Progenitor cell of endocrine pancreas (in vitro differentiated cells): Measurements from ENCODE around the gene REX1BD. TPM values are rescaled to one million over a fixed set of nuclear protein-coding genes. Genes with fewer than 3 reads are reported as not detected.

Experiments
- DNase-seq: peaks from one replicate; pipeline ENCODE4 v3.0.0; 2021; ENCODE audit warnings: low spot score; ENCODE audit not compliant: unreplicated experiment
- H3K27ac Mint-ChIP-seq: 2 replicates; pipeline ENCODE4 v1.8.0; 2021; ENCODE audit warnings: mild to moderate bottlenecking, moderate library complexity, mixed read lengths
- H3K27me3 Mint-ChIP-seq: 2 replicates; pipeline ENCODE4 v1.8.0; 2021; ENCODE audit warnings: mixed read lengths
- H3K36me3 Mint-ChIP-seq: 2 replicates; pipeline ENCODE4 v1.8.0; 2022; ENCODE audit warnings: mixed read lengths; ENCODE audit not compliant: insufficient read depth
- H3K4me1 Mint-ChIP-seq: 2 replicates; pipeline ENCODE4 v1.8.0; 2021; ENCODE audit warnings: low read depth, mixed read lengths
- H3K4me3 Mint-ChIP-seq: 2 replicates; pipeline ENCODE4 v1.8.0; 2021; ENCODE audit warnings: low read depth, mild to moderate bottlenecking, moderate library complexity, mixed read lengths
- H3K9me3 Mint-ChIP-seq: 2 replicates; pipeline ENCODE4 v1.8.0; 2021; ENCODE audit warnings: low read depth, mixed read lengths
- CTCF ChIP-seq: fragments of 200-600 bp; sonication (generic); IDR thresholded peaks from one replicate; pipeline ENCODE4 v1.5.0; 2021; ENCODE audit warnings: antibody characterized with exemption, mild to moderate bottlenecking; ENCODE audit not compliant: unreplicated experiment
- total RNA-seq: library from RNA; stranded (reverse); gene quantifications from 2 replicates; pipeline ENCODE4 v1.2.1, GENCODE V29; 2021

REX1BD gene
- total RNA-seq, 1 donor from 2014 or later: 66.5 TPM

DNA sequence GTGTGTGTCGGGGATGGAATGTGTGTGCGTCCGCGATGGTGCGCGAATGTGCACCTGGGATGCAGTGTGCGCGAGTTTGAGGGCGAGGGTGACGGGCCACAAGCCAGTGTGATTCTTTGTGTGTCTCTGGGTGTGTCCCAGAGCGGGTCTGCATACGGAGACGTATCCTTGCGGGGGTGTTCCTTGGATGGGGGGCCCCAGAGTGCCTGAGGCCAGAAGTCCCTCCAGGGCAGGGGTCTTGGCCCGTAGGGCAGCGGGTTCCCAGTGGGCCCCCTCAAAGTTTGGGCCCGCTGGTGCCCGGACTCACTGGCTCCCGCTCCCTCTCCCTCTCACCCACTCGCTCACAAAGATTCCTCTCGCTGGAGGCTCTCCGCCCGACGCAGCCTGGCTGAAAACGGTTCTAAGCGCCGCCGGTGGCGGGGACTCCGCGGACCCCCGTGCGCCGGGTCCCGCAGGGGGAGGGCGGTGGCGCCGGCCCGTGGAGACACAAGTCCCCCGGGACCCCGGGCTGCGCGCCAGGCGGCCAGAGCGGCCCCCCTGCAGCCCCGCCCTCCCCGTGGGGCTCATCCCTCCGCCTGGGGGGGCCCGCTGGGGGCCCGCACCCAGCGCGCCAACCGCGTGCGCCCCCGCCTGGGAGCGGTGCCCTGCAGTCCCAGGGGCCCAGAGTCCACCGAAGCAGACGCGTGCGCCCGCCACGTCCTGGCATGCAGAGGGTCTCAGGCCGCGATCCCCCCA lies 17.1 kb downstream of the REX1BD start:
- H3K27ac Mint-ChIP-seq: no peak overlapping the region
- no peaks in the 10 kb centered on the region for H3K9me3 Mint-ChIP-seq
- H3K4me1 Mint-ChIP-seq: peaks cover 18% of the 10 kb centered on the region
- H3K27me3 Mint-ChIP-seq: peaks cover 64% of the 10 kb centered on the region
- H3K4me3 Mint-ChIP-seq: no peak overlapping the region
- TF ChIP-seq CTCF: no peak
- no peak for DNase-seq
- H3K36me3 Mint-ChIP-seq: no peaks in the 10 kb centered on the region

GRCh38 chr19:18606281-18607225 lies 18.0 kb downstream of the REX1BD start, which contains the start of gene CRLF1:
CRLF1 (minus strand) TSS chr19:18606799; CDS start chr19:18606656, 143 bp downstream.
- DNase-seq: no peak
- H3K27ac Mint-ChIP-seq: no peak within 1 kb of the TSS

GRCh38 chr19:18607226-18608101 lies 18.9 kb downstream of the REX1BD start:
- Mint-ChIP-seq H3K9me3 (no peaks in the 10 kb centered on the region), H3K4me1 (peaks cover 25% of the 10 kb centered on the region), H3K4me3 (no peak overlapping the region), H3K27me3 (peaks cover 64% of the 10 kb centered on the region), H3K27ac (no peak overlapping the region), H3K36me3 (no peaks in the 10 kb centered on the region)
- no peak for DNase-seq
- TF ChIP-seq CTCF: no peak

More at GRCh38 chr19:18606281-18607225, 18.0 kb downstream of the REX1BD start, which contains the start of gene CRLF1:
- TF ChIP-seq CTCF: no peak
- H3K9me3 Mint-ChIP-seq: no peaks in the 10 kb centered on the region
- H3K27me3 Mint-ChIP-seq: peaks cover 65% of the 10 kb centered on the region
- H3K4me3 Mint-ChIP-seq: no peak within 1 kb of the TSS
- peaks cover 22% of the 10 kb centered on the region for H3K4me1 Mint-ChIP-seq
- no peaks in the 10 kb centered on the region for H3K36me3 Mint-ChIP-seq

DNA sequence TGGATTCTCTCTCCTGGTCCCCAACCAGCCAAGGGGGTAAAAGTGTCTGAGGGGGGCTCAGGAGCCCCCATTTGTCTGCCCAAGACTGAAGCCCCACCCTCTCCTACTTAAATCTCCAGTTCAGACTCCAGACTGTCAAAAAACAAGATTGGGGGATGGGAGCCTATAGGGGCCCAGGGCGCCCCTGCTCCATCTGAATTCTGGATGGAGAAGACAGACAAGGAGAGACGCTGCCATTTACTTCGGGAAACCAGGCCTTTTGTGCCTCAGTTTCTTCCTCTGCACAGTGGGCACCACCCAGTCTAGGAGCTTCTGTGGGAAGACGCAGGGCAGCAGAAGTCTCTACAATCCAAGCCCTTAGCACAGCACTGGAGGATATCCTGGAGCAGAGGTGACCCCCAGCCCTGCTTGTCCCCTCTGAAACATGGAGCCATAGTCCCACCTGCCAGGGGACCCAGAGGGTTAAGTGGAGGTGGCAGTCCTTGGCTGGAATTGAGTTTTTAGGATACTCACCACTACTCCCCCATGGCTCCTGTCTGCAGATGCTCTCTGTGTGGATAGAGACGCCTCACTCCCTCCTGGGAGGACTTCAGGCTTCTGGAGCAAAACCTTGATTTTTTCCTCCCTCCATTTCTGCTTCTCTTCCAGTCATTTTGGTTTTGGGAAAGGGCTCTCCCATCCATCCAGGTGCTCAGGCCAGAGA lies 19.7 kb downstream of the REX1BD start:
- H3K36me3 Mint-ChIP-seq: no peaks in the 10 kb centered on the region
- peaks cover 26% of the 10 kb centered on the region for H3K4me1 Mint-ChIP-seq
- H3K9me3 Mint-ChIP-seq: no peaks in the 10 kb centered on the region
- no peak for DNase-seq
- no peak overlapping the region for H3K4me3 Mint-ChIP-seq
- H3K27ac Mint-ChIP-seq: no peak overlapping the region
- H3K27me3 Mint-ChIP-seq: peaks cover 60% of the 10 kb centered on the region
- TF ChIP-seq CTCF: no peak
